Lung (tissue), 12 donors: ENCODE data around the gene SH3RF2. TPM values are rescaled to one million over a fixed set of nuclear protein-coding genes. Genes with fewer than 3 reads are reported as not detected.

Experiments used
- ATAC-seq: fragments of 200-7000 bp; cut with Tn5 transposase; one replicate; pipeline ENCODE4 v1.9.1; 2020; ENCODE audit warnings: moderate number of reproducible peaks; ENCODE audit not compliant: insufficient read depth, low FRiP score
- DNase-seq, 3 donors: peaks; one replicate each; pipeline ENCODE4 v3.0.0-alpha.2; 2013 to 2017
- H3K27ac ChIP-seq, 2 donors: one replicate each; pipeline ENCODE4 v1.5.1; 2013; ENCODE audit warnings: mild to moderate bottlenecking in 2 of 2, moderate library complexity in 2 of 2, control low read depth in 1 of 2, inconsistent platforms in 1 of 2, low read depth in 1 of 2, low read length in 1 of 2
- H3K27me3 ChIP-seq, 3 donors: one replicate each; pipeline ENCODE4 v1.5.1; 2013; ENCODE audit warnings: low read length in 2 of 3; ENCODE audit not compliant: control insufficient read depth in 3 of 3, insufficient read depth in 3 of 3
- H3K36me3 ChIP-seq, 4 donors: one replicate each; pipeline ENCODE4 v1.5.1; 2013; ENCODE audit warnings: low read length in 4 of 4, mild to moderate bottlenecking in 1 of 4, moderate library complexity in 1 of 4; ENCODE audit not compliant: control insufficient read depth in 4 of 4, insufficient read depth in 4 of 4
- H3K4me1 ChIP-seq, 5 donors: one replicate each; pipeline ENCODE4 v1.5.1; 2013; ENCODE audit warnings: low read length in 5 of 5, mild to moderate bottlenecking in 2 of 5, moderate library complexity in 1 of 5; ENCODE audit not compliant: control insufficient read depth in 5 of 5, insufficient read depth in 5 of 5
- H3K4me3 ChIP-seq: one replicate; pipeline ENCODE4 v1.5.1; 2013; ENCODE audit warnings: mild to moderate bottlenecking, control low read depth, moderate library complexity
- H3K9ac ChIP-seq, 2 donors: one replicate each; pipeline ENCODE4 v1.5.1; 2013; ENCODE audit warnings: low read length in 2 of 2, control low read depth in 1 of 2; ENCODE audit not compliant: insufficient read depth in 1 of 2
- H3K9me3 ChIP-seq, 4 donors: one replicate each; pipeline ENCODE4 v1.5.1; 2013; ENCODE audit warnings: low read length in 3 of 4, mild to moderate bottlenecking in 1 of 4, moderate library complexity in 1 of 4; ENCODE audit not compliant: control insufficient read depth in 4 of 4, insufficient read depth in 3 of 4
- CTCF ChIP-seq: IDR thresholded peaks from 2 replicates; pipeline ENCODE4 v1.5.1; 2012; ENCODE audit warnings: mild to moderate bottlenecking; ENCODE audit errors: control extremely low read depth, extremely low read depth
- WGBS, 2 donors: extraction: QIAGEN DNeasy Blood & Tissue Kit; methylation state at CpG; one replicate each; pipeline ENCODE4 v1.1.7; 2013; 5-methylcytosine and 5-hydroxymethylcytosine counted together
- polyA plus RNA-seq, 2 donors: library from polyadenylated mRNA; stranded (reverse); fragments of 200-250 nt; gene quantifications; one replicate each; pipeline ENCODE4 v1.2.1, GENCODE V29; 2013
- total RNA-seq, 2 donors: library from RNA; depleted of rRNA in 1 of 2; stranded (reverse); fragments of >200 nt in 1 of 2; gene quantifications; one replicate each; pipeline ENCODE4 v1.2.1, GENCODE V29; 2014 to 2021
- donor health status: control.
- donor health status: control.
- donor health status: Bipolar disorder and iron deficiency.
- donor health status: healthy.
- donor health status: DM: yes; HTN: yes; CAD: no.

SH3RF2 gene
- total and polyA plus RNA-seq, 4 donors = 1.3 to 14.3 (median 5.0) TPM

GRCh38 chr5:145906401-145906800, 30.0 kb upstream of the SH3RF2 start:
- peaks cover 0 to 4% (median 0%) of the 10 kb centered on the region in 3 donors for H3K27me3 ChIP-seq
- no peaks in the 10 kb centered on the region for H3K36me3 ChIP-seq
- no peaks in the 10 kb centered on the region for H3K9me3 ChIP-seq
- DNase-seq (peak in 1 of 3 donors; percentile 15), ATAC-seq (no peak)
- H3K27ac ChIP-seq = no peak overlapping the region
- no peak for TF ChIP-seq CTCF
- no peak overlapping the region for H3K9ac ChIP-seq
- no peak overlapping the region for H3K4me3 ChIP-seq
- H3K4me1 ChIP-seq = no peaks in the 10 kb centered on the region
- WGBS, 2 donors = 59 to 64% methylated on average over 1 of the region's 1 CpG

GRCh38 chr5:145908206-145908960, 28.0 kb upstream of the SH3RF2 start:
- H3K9me3 ChIP-seq = no peaks in the 10 kb centered on the region
- no peaks in the 10 kb centered on the region for H3K4me1 ChIP-seq
- ATAC-seq (no peak), DNase-seq (no peak)
- H3K27me3 ChIP-seq = peaks cover 0 to 4% (median 0%) of the 10 kb centered on the region in 3 donors
- H3K4me3 ChIP-seq = no peak overlapping the region
- no peak overlapping the region for H3K27ac ChIP-seq
- WGBS, 2 donors = 77 to 81% methylated on average over 3 of the region's 3 CpGs
- H3K9ac ChIP-seq = no peak overlapping the region
- H3K36me3 ChIP-seq = no peaks in the 10 kb centered on the region
- no peak for TF ChIP-seq CTCF

- Histone ChIP-seq H3K9me3 (no peaks in the 10 kb centered on the region), H3K9ac (no peak overlapping the region), H3K4me1 (no peaks in the 10 kb centered on the region), H3K36me3 (no peaks in the 10 kb centered on the region), H3K27ac (no peak overlapping the region), H3K4me3 (no peak overlapping the region), H3K27me3 (peaks cover 0 to 2% (median 0%) of the 10 kb centered on the region in 3 donors)
- no peak for TF ChIP-seq CTCF
- 66 to 86% methylated on average over 6 of the region's 6 CpGs for WGBS, 2 donors
- DNase-seq = no peak
- ATAC-seq = no peak
These were observed 25.2 kb upstream of the SH3RF2 start for GRCh38 chr5:145911164-145911563.

GRCh38 chr5:145912019-145912418, 24.4 kb upstream of the SH3RF2 start:
- DNase-seq (no peak), ATAC-seq (no peak)
- WGBS, 2 donors = 88 to 91% methylated on average over 3 of the region's 3 CpGs

More at GRCh38 chr5:145912019-145912418, 24.4 kb upstream of the SH3RF2 start:
- Histone ChIP-seq H3K27ac (no peak overlapping the region), H3K4me3 (no peak overlapping the region), H3K9ac (no peak overlapping the region), H3K4me1 (no peaks in the 10 kb centered on the region), H3K9me3 (no peaks in the 10 kb centered on the region), H3K27me3 (peaks cover 0 to 2% (median 0%) of the 10 kb centered on the region in 3 donors), H3K36me3 (no peaks in the 10 kb centered on the region)
- no peak for TF ChIP-seq CTCF
